ENCODE measurements around the gene B3GNT3. TPM values are rescaled to one million over a fixed set of nuclear protein-coding genes. Genes with fewer than 3 reads are reported as not detected.

The B3GNT3 gene
- total and polyA plus RNA-seq, 2 donors (not counting 1 experiment from before 2014, with no cell fraction given), result not detected

GRCh38 chr19:17748884-17749638 is 45.9 kb upstream of the B3GNT3 start:
- Histone ChIP-seq H4K20me1 (ENCODE audit: control insufficient read depth, extremely low read depth, insufficient read depth, low read length) (no peaks in the 10 kb centered on the region), H3K4me1 (ENCODE audit: control insufficient read depth, extremely low read depth, insufficient read depth, low read length) (peaks cover 2% of the 10 kb centered on the region), H3K9me3 (ENCODE audit: control insufficient read depth, insufficient read depth, low read depth, low read length) (no peaks in the 10 kb centered on the region), H3K36me3 (ENCODE audit: control insufficient read depth, insufficient read depth, low read length) (no peaks in the 10 kb centered on the region), H3K79me2 (ENCODE audit: control insufficient read depth, insufficient read depth, low read length) (no peaks in the 10 kb centered on the region), H3K9ac (ENCODE audit: insufficient read depth, low read length) (no peak overlapping the region), H3K4me2 (ENCODE audit: extremely low read depth, insufficient read depth, low read length) (no peak overlapping the region), H3K27me3 (ENCODE audit: control insufficient read depth, insufficient read depth, low read length) (no peaks in the 10 kb centered on the region), H2AFZ (ENCODE audit: low read length) (no peak overlapping the region), H3K27ac (ENCODE audit: insufficient read depth, low read length) (no peak overlapping the region), H3K4me3 (replicated peaks in 1 of 4; ENCODE audit: control extremely low read depth in 1 of 4, insufficient read depth in 1 of 4, low read depth in 3 of 4, low read length in 4 of 4) (no peak overlapping the region)
- no peak for DNase-seq (ENCODE audit: low read depth in 2 of 2)
- TF ChIP-seq, protein P1, sequence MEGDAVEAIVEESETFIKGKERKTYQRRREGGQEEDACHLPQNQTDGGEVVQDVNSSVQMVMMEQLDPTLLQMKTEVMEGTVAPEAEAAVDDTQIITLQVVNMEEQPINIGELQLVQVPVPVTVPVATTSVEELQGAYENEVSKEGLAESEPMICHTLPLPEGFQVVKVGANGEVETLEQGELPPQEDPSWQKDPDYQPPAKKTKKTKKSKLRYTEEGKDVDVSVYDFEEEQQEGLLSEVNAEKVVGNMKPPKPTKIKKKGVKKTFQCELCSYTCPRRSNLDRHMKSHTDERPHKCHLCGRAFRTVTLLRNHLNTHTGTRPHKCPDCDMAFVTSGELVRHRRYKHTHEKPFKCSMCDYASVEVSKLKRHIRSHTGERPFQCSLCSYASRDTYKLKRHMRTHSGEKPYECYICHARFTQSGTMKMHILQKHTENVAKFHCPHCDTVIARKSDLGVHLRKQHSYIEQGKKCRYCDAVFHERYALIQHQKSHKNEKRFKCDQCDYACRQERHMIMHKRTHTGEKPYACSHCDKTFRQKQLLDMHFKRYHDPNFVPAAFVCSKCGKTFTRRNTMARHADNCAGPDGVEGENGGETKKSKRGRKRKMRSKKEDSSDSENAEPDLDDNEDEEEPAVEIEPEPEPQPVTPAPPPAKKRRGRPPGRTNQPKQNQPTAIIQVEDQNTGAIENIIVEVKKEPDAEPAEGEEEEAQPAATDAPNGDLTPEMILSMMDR (conservative IDR thresholded peaks at IDR 0.05 in 1 of 2, IDR thresholded peaks at IDR 0.05 in 1 of 2; ENCODE audit: low read depth in 1 of 2, low read length in 2 of 2), result no peak
- no peak for TF ChIP-seq EZH2 (IDR thresholded peaks at IDR 0.05; ENCODE audit: low read length, missing control alignments)

GRCh38 chr19:17749912-17750317 is 45.0 kb upstream of the B3GNT3 start:
- Histone ChIP-seq H3K36me3 (ENCODE audit: control insufficient read depth, insufficient read depth, low read length) (no peaks in the 10 kb centered on the region), H2AFZ (ENCODE audit: low read length) (no peak overlapping the region), H3K4me2 (ENCODE audit: extremely low read depth, insufficient read depth, low read length) (no peak overlapping the region), H3K4me3 (replicated peaks in 1 of 4; ENCODE audit: control extremely low read depth in 1 of 4, insufficient read depth in 1 of 4, low read depth in 3 of 4, low read length in 4 of 4) (no peak overlapping the region), H4K20me1 (ENCODE audit: control insufficient read depth, extremely low read depth, insufficient read depth, low read length) (no peaks in the 10 kb centered on the region), H3K27ac (ENCODE audit: insufficient read depth, low read length) (no peak overlapping the region), H3K9ac (ENCODE audit: insufficient read depth, low read length) (no peak overlapping the region), H3K79me2 (ENCODE audit: control insufficient read depth, insufficient read depth, low read length) (no peaks in the 10 kb centered on the region), H3K9me3 (ENCODE audit: control insufficient read depth, insufficient read depth, low read depth, low read length) (no peaks in the 10 kb centered on the region), H3K4me1 (ENCODE audit: control insufficient read depth, extremely low read depth, insufficient read depth, low read length) (peaks cover 2% of the 10 kb centered on the region), H3K27me3 (ENCODE audit: control insufficient read depth, insufficient read depth, low read length) (no peaks in the 10 kb centered on the region)
- TF ChIP-seq, protein P1 (conservative IDR thresholded peaks at IDR 0.05 in 1 of 2, IDR thresholded peaks at IDR 0.05 in 1 of 2; ENCODE audit: low read depth in 1 of 2, low read length in 2 of 2), result no peak
- no peak for TF ChIP-seq EZH2 (IDR thresholded peaks at IDR 0.05; ENCODE audit: low read length, missing control alignments)
- no peak for DNase-seq (ENCODE audit: low read depth in 2 of 2)

DNA sequence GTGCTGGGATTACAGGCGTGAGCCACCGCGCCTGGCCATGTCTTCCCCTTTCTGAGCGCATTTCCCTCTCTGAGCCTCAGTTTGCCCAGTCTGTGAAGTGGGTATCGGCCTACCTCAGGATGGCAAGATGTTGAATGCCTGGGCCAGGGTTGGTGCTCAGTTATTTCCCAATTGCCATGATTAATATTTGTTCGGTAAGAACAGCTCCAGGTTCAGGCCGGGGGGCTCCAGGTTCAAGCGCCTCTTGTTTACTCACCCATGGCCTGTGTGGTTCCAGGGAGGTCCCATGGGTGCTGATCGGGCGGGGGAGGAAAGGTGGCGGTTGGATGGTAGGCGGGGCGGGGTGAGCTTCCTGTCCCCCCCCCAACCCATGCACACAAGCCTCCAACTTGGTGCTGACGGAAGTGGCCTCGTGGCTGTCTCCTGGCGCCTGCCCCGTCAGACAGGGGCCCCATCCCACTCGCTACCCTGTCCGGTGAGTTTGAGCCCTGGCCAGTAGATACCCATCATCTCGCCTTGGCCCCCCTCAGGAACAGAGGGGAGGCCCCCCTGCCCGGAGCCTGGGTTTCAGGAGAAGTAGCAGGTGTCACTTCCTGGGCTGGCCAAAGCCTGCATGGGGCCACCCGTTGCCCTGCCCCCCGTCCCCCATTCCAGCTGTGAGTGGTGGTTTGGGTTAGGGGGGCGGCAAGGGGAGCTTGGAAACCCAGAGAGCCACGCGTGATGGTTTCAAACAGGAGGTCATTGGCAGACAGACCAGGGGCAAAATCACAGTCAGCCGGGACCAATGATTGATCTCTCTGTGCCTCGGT is 43.6 kb upstream of the B3GNT3 start, which contains the start of gene FCHO1:
TSS of gene FCHO1 (plus strand) at position 375 of the 809 bp plus-strand sequence. CDS start 3,688 bp downstream, outside the sequence.
- H3K36me3 ChIP-seq (ENCODE audit: control insufficient read depth, insufficient read depth, low read length), result no peaks in the 10 kb centered on the region
- no peaks in the 10 kb centered on the region for H3K27me3 ChIP-seq (ENCODE audit: control insufficient read depth, insufficient read depth, low read length)
- no peaks in the 10 kb centered on the region for H3K9me3 ChIP-seq (ENCODE audit: control insufficient read depth, insufficient read depth, low read depth, low read length)
- H4K20me1 ChIP-seq (ENCODE audit: control insufficient read depth, extremely low read depth, insufficient read depth, low read length), result no peaks in the 10 kb centered on the region
- no peak within 1 kb of the TSS for H3K9ac ChIP-seq (ENCODE audit: insufficient read depth, low read length)
- DNase-seq (ENCODE audit: low read depth in 2 of 2), result no peak
- peaks cover 2% of the 10 kb centered on the region for H3K4me1 ChIP-seq (ENCODE audit: control insufficient read depth, extremely low read depth, insufficient read depth, low read length)
- no peak within 1 kb of the TSS for H3K4me3 ChIP-seq (replicated peaks in 1 of 4; ENCODE audit: control extremely low read depth in 1 of 4, insufficient read depth in 1 of 4, low read depth in 3 of 4, low read length in 4 of 4)
- H3K27ac ChIP-seq (ENCODE audit: insufficient read depth, low read length), result no peak within 1 kb of the TSS
- no peaks in the 10 kb centered on the region for H3K79me2 ChIP-seq (ENCODE audit: control insufficient read depth, insufficient read depth, low read length)
- no peak within 1 kb of the TSS for H2AFZ ChIP-seq (ENCODE audit: low read length)
- TF ChIP-seq, protein P1 (conservative IDR thresholded peaks at IDR 0.05 in 1 of 2, IDR thresholded peaks at IDR 0.05 in 1 of 2; ENCODE audit: low read depth in 1 of 2, low read length in 2 of 2), result no peak
- no peak for TF ChIP-seq EZH2 (IDR thresholded peaks at IDR 0.05; ENCODE audit: low read length, missing control alignments)
- no peak within 1 kb of the TSS for H3K4me2 ChIP-seq (ENCODE audit: extremely low read depth, insufficient read depth, low read length)

All from fibroblast of lung (primary cell).